HepG2 (cell line): ENCODE data around the gene SHTN1. TPM values are rescaled to one million over a fixed set of nuclear protein-coding genes. Genes with fewer than 3 reads are reported as not detected.

ENCODE experiments used
- DDIT3 ChIP-seq: sonication (generic); formaldehyde crosslinking; IDR thresholded peaks from 2 replicates; pipeline ENCODE4 v1.4.0; 2020; ENCODE audit warnings: mild to moderate bottlenecking, missing genetic modification reagents
- DPF2 ChIP-seq: sonication (generic); formaldehyde crosslinking; IDR thresholded peaks from 2 replicates; pipeline ENCODE4 v1.4.0; 2020; ENCODE audit warnings: mild to moderate bottlenecking, low read depth, missing genetic modification reagents, borderline replicate concordance
- EEA1 ChIP-seq: sonication (generic); formaldehyde crosslinking; IDR thresholded peaks from 2 replicates; pipeline ENCODE4 v1.5.1; 2020; ENCODE audit warnings: mild to moderate bottlenecking, missing genetic modification reagents, borderline replicate concordance
- EED ChIP-seq: sonication (generic); formaldehyde crosslinking; IDR thresholded peaks from 2 replicates; pipeline ENCODE4 v1.5.0; 2020; ENCODE audit warnings: mild to moderate bottlenecking, missing genetic modification reagents
- IRF2 ChIP-seq: IDR thresholded peaks from 2 replicates; pipeline ENCODE4 v1.6.1; 2018; ENCODE audit warnings: missing genetic modification reagents, missing compliant biosample characterization
- JUND ChIP-seq: sonication (generic); formaldehyde crosslinking; IDR thresholded peaks from 2 replicates; pipeline ENCODE4 v1.8.0; 2022; ENCODE audit warnings: mild to moderate bottlenecking, missing genetic modification reagents
- MEF2D ChIP-seq: sonication (generic); formaldehyde crosslinking; IDR thresholded peaks from 2 replicates; pipeline ENCODE4 v1.5.1; 2020; ENCODE audit warnings: mild to moderate bottlenecking, missing genetic modification reagents
- NR2F6 ChIP-seq, 2 experiments: IDR thresholded peaks; 2 replicates each; pipeline ENCODE4 v1.6.1; 2016; ENCODE audit warnings: antibody characterized with exemption in 1 of 2, mild to moderate bottlenecking in 1 of 2
- PAWR ChIP-seq: sonication (generic); formaldehyde crosslinking; IDR thresholded peaks from 2 replicates; pipeline ENCODE4 v1.4.0; 2020; ENCODE audit warnings: missing genetic modification reagents, mild to moderate bottlenecking, borderline replicate concordance
- PCBP2 ChIP-seq: fragments of 200-400 bp; formaldehyde crosslinking; optimal IDR thresholded peaks from 2 replicates; pipeline ENCODE3; 2018; ENCODE audit warnings: low read length, low read depth; ENCODE audit not compliant: poor library complexity, severe bottlenecking
- RORA ChIP-seq: sonication (generic); formaldehyde crosslinking; IDR thresholded peaks from 2 replicates; pipeline ENCODE4 v1.5.0; 2020; ENCODE audit warnings: mild to moderate bottlenecking, missing genetic modification reagents, moderate library complexity
- SRSF9 ChIP-seq: fragments of 200-400 bp; formaldehyde crosslinking; IDR thresholded peaks from 2 replicates; pipeline ENCODE4 v1.6.1; 2018; ENCODE audit warnings: borderline replicate concordance, mild to moderate bottlenecking, low read depth, low read length; ENCODE audit not compliant: insufficient read depth, poor library complexity, severe bottlenecking
- ZBTB34 ChIP-seq: sonication (generic); formaldehyde crosslinking; IDR thresholded peaks from 2 replicates; pipeline ENCODE4 v1.8.0; 2022; ENCODE audit warnings: mild to moderate bottlenecking, missing genetic modification reagents
- ZBTB44 ChIP-seq: sonication (generic); formaldehyde crosslinking; IDR thresholded peaks from 2 replicates; pipeline ENCODE4 v1.4.0; 2020; ENCODE audit warnings: missing genetic modification reagents
- ZFP41 ChIP-seq: sonication (generic); formaldehyde crosslinking; IDR thresholded peaks from 2 replicates; pipeline ENCODE4 v1.4.0; 2020; ENCODE audit warnings: mild to moderate bottlenecking, missing genetic modification reagents, borderline replicate concordance
- ZNF225 ChIP-seq: sonication (generic); formaldehyde crosslinking; IDR thresholded peaks from 2 replicates; pipeline ENCODE4 v1.4.0; 2020; ENCODE audit warnings: mild to moderate bottlenecking, missing genetic modification reagents
- ZNF558 ChIP-seq: sonication (generic); formaldehyde crosslinking; IDR thresholded peaks from 2 replicates; pipeline ENCODE4 v1.9.0; 2022; ENCODE audit warnings: mild to moderate bottlenecking, missing genetic modification reagents, borderline replicate concordance
- ZNF609 ChIP-seq: sonication (generic); formaldehyde crosslinking; IDR thresholded peaks from 2 replicates; pipeline ENCODE4 v1.4.0; 2020; ENCODE audit warnings: mild to moderate bottlenecking, missing genetic modification reagents, borderline replicate concordance
- ZNF761 ChIP-seq: sonication (generic); formaldehyde crosslinking; conservative IDR thresholded peaks from 2 replicates; pipeline ENCODE4 v1.4.0; 2020; ENCODE audit warnings: mild to moderate bottlenecking, missing genetic modification reagents
- ZUFSP ChIP-seq: sonication (generic); formaldehyde crosslinking; IDR thresholded peaks from 2 replicates; pipeline ENCODE4 v1.9.0; 2021; ENCODE audit warnings: missing genetic modification reagents, mild to moderate bottlenecking, borderline replicate concordance
- polyA plus RNA-seq, 8 experiments: library from polyadenylated mRNA; depleted of rRNA in 3 of 8; stranded (reverse) in 7 of 8; unstranded in 1 of 8; fragments of >200 nt; fragmentation: Illumina TruSeq in 4 of 8; extraction: Trizol in 4 of 8; gene quantifications; 2 replicates each; pipeline versions ENCODE4 v1.2.1 to v1.2.3, GENCODE V29; 2011 to 2016; ENCODE audit warnings: low read depth in 4 of 8, missing spikeins in 1 of 8, mixed read lengths in 1 of 8; ENCODE audit not compliant: insufficient read depth in 1 of 8
- total RNA-seq, 5 experiments: library from RNA; depleted of rRNA; stranded (reverse); fragments of >200 nt; fragmentation: Illumina TruSeq; extraction: Trizol; gene quantifications; 2 replicates each; pipeline ENCODE4 v1.2.3, GENCODE V29; 2016; ENCODE audit warnings: low read depth in 1 of 5

The SHTN1 gene
- total and polyA plus RNA-seq, 2 of the 13 experiments (the other 11 are each of a cell fraction or from before 2014, with no cell fraction given) = 11.3 to 15.6 TPM

- TF ChIP-seq ZBTB44 (CRISPR knock-in tag) (no peak), EED (no peak), ZNF558 (CRISPR knock-in tag) (0 out of 2 replicates have a peak, but pooled peaks have one; percentile 11), DDIT3 (CRISPR knock-in tag) (no peak), ZUFSP (no peak), ZFP41 (CRISPR knock-in tag) (no peak), ZNF609 (no peak; the same call in 1 of the 2 replicates), DPF2 (CRISPR knock-in tag) (no peak), RORA (no peak), ZBTB34 (CRISPR knock-in tag) (no peak), SRSF9 (no peak), EEA1 (CRISPR knock-in tag) (no peak), JUND (CRISPR knock-in tag) (peak; percentile 66; the same call in 1 of the 2 replicates), ZNF225 (CRISPR knock-in tag) (no peak), IRF2 (no peak), NR2F6 (IDR thresholded peaks at IDR 0.05) (no peak), NR2F6 (CRISPR knock-in tag; IDR thresholded peaks at IDR 0.05) (no peak), ZNF761 (CRISPR knock-in tag) (no peak), MEF2D (CRISPR knock-in tag) (no peak), PCBP2 (no peak), PAWR (CRISPR knock-in tag) (no peak)
Observed at GRCh38 chr10:117005026-117005526, at the start of gene SHTN1 (continued).
